ENCODE data around the gene DOCK1. TPM values are rescaled to one million over a fixed set of nuclear protein-coding genes. Genes with fewer than 3 reads are reported as not detected.

Gene DOCK1
- total RNA-seq, 1 donor from 2014 or later = 52.7 TPM

DNA sequence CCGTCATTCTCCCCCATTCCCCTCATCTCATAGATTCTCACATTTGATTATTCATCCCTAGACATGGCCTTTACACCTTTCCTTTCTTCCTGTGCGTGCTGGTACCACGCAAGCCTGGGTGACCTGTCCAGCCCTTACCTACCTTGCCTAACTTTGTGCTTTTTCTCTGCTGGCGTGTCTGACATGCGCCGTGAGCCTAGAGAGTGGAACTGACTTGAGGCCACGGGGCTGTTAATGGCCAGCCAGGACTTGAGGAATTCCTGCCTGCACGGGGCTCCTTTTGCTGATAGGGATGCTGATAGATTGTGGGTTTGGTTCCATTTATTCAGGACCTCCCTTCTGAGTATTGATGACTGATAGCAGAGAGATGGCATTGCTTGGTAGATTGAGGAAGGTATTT lies 134.2 kb downstream of the DOCK1 start:
- peaks cover 5 to 31% (median 6%) of the 10 kb centered on the region in 3 donors for H3K36me3 ChIP-seq (ENCODE audit: control insufficient read depth in 3 of 3, insufficient read depth in 3 of 3, low read length in 3 of 3)
- no peak overlapping the region for H3K9ac ChIP-seq (ENCODE audit: low read depth in 1 of 3, low read length in 3 of 3)

DNA sequence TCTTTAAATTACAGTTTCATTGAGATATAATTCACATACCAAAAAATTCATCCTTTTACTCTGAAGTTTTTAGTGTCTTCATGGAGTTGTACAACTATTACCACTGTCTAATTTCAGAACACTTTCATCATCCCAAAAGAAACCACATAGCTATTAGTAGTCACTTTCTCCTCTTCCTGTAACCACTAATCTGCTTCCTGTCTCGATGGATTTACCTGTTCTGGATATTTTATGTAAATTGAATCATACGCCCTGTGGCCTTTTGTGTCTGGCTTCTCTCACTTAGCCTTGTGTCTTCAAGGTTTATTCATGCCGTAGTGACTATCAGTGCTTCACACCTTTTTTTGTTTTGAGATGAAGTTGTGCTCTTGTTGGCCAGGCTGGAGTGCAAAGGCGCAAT lies 135.5 kb downstream of the DOCK1 start:
- Histone ChIP-seq H3K4me1 (ENCODE audit: control insufficient read depth in 3 of 3, insufficient read depth in 3 of 3, low read length in 3 of 3) (no peaks in the 10 kb centered on the region), H3K9me3 (ENCODE audit: control insufficient read depth in 3 of 3, low read length in 3 of 3) (no peaks in the 10 kb centered on the region), H3K9ac (ENCODE audit: low read depth in 1 of 3, low read length in 3 of 3) (no peak overlapping the region), H3K27me3 (ENCODE audit: control insufficient read depth in 3 of 3, insufficient read depth in 3 of 3, low read length in 3 of 3) (no peaks in the 10 kb centered on the region), H3K27ac (ENCODE audit: low read depth, low read length) (no peak overlapping the region), H3K36me3 (ENCODE audit: control insufficient read depth in 3 of 3, insufficient read depth in 3 of 3, low read length in 3 of 3) (peaks cover 2 to 33% (median 4%) of the 10 kb centered on the region in 3 donors), H3K4me3 (ENCODE audit: low read length in 3 of 3) (no peak overlapping the region)

More for the DNA sequence above, 134.2 kb downstream of the DOCK1 start:
- Histone ChIP-seq H3K27me3 (ENCODE audit: control insufficient read depth in 3 of 3, insufficient read depth in 3 of 3, low read length in 3 of 3) (no peaks in the 10 kb centered on the region), H3K4me3 (ENCODE audit: low read length in 3 of 3) (no peak overlapping the region), H3K4me1 (ENCODE audit: control insufficient read depth in 3 of 3, insufficient read depth in 3 of 3, low read length in 3 of 3) (no peaks in the 10 kb centered on the region), H3K27ac (ENCODE audit: low read depth, low read length) (no peak overlapping the region), H3K9me3 (ENCODE audit: control insufficient read depth in 3 of 3, low read length in 3 of 3) (no peaks in the 10 kb centered on the region)

DNA sequence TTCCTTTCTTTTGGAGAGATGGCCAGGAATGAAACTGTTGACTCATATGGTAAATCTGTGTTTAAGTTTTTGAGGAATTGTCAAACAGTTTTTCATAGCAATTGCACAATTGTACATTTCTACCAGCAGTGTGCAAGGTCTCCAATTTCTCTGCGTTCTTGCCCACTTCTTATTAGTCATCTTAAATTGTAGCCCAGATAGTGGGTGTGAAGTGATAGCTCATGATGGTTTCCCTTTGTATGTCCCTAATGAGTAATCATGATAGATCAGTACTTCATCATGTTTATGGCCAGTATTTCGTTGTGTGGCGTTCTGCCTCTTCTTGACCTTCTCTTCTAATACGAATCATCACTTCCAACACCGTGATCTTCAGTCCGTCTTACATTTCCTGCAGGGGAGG lies 136.3 kb downstream of the DOCK1 start:
- no peaks in the 10 kb centered on the region for H3K9me3 ChIP-seq (ENCODE audit: control insufficient read depth in 3 of 3, low read length in 3 of 3)
- H3K36me3 ChIP-seq (ENCODE audit: control insufficient read depth in 3 of 3, insufficient read depth in 3 of 3, low read length in 3 of 3) = peaks cover 2 to 33% (median 4%) of the 10 kb centered on the region in 3 donors
- H3K4me1 ChIP-seq (ENCODE audit: control insufficient read depth in 3 of 3, insufficient read depth in 3 of 3, low read length in 3 of 3) = no peaks in the 10 kb centered on the region
- H3K27ac ChIP-seq (ENCODE audit: low read depth, low read length) = no peak overlapping the region
- no peak overlapping the region for H3K4me3 ChIP-seq (ENCODE audit: low read length in 3 of 3)
- H3K27me3 ChIP-seq (ENCODE audit: control insufficient read depth in 3 of 3, insufficient read depth in 3 of 3, low read length in 3 of 3) = no peaks in the 10 kb centered on the region
- H3K9ac ChIP-seq (ENCODE audit: low read depth in 1 of 3, low read length in 3 of 3) = no peak overlapping the region

GRCh38 chr10:127043301-127043700 lies 138.1 kb downstream of the DOCK1 start:
- Histone ChIP-seq H3K27me3 (ENCODE audit: control insufficient read depth in 3 of 3, insufficient read depth in 3 of 3, low read length in 3 of 3) (no peaks in the 10 kb centered on the region), H3K9me3 (ENCODE audit: control insufficient read depth in 3 of 3, low read length in 3 of 3) (no peaks in the 10 kb centered on the region), H3K36me3 (ENCODE audit: control insufficient read depth in 3 of 3, insufficient read depth in 3 of 3, low read length in 3 of 3) (peaks cover 2 to 31% (median 4%) of the 10 kb centered on the region in 3 donors), H3K4me3 (ENCODE audit: low read length in 3 of 3) (no peak overlapping the region), H3K9ac (ENCODE audit: low read depth in 1 of 3, low read length in 3 of 3) (no peak overlapping the region), H3K4me1 (ENCODE audit: control insufficient read depth in 3 of 3, insufficient read depth in 3 of 3, low read length in 3 of 3) (no peaks in the 10 kb centered on the region), H3K27ac (ENCODE audit: low read depth, low read length) (no peak overlapping the region)

GRCh38 chr10:127044186-127044585 lies 139.0 kb downstream of the DOCK1 start:
- Histone ChIP-seq H3K4me3 (ENCODE audit: low read length in 3 of 3) (no peak overlapping the region), H3K36me3 (ENCODE audit: control insufficient read depth in 3 of 3, insufficient read depth in 3 of 3, low read length in 3 of 3) (peaks cover 2 to 30% (median 4%) of the 10 kb centered on the region in 3 donors), H3K27me3 (ENCODE audit: control insufficient read depth in 3 of 3, insufficient read depth in 3 of 3, low read length in 3 of 3) (no peaks in the 10 kb centered on the region), H3K9ac (ENCODE audit: low read depth in 1 of 3, low read length in 3 of 3) (no peak overlapping the region), H3K27ac (ENCODE audit: low read depth, low read length) (no peak overlapping the region), H3K4me1 (ENCODE audit: control insufficient read depth in 3 of 3, insufficient read depth in 3 of 3, low read length in 3 of 3) (no peaks in the 10 kb centered on the region), H3K9me3 (ENCODE audit: control insufficient read depth in 3 of 3, low read length in 3 of 3) (no peaks in the 10 kb centered on the region)

- Histone ChIP-seq H3K27me3 (ENCODE audit: control insufficient read depth in 3 of 3, insufficient read depth in 3 of 3, low read length in 3 of 3) (no peaks in the 10 kb centered on the region), H3K27ac (ENCODE audit: low read depth, low read length) (no peak overlapping the region), H3K4me1 (ENCODE audit: control insufficient read depth in 3 of 3, insufficient read depth in 3 of 3, low read length in 3 of 3) (no peaks in the 10 kb centered on the region), H3K9me3 (ENCODE audit: control insufficient read depth in 3 of 3, low read length in 3 of 3) (no peaks in the 10 kb centered on the region), H3K9ac (ENCODE audit: low read depth in 1 of 3, low read length in 3 of 3) (no peak overlapping the region), H3K4me3 (ENCODE audit: low read length in 3 of 3) (no peak overlapping the region), H3K36me3 (ENCODE audit: control insufficient read depth in 3 of 3, insufficient read depth in 3 of 3, low read length in 3 of 3) (peaks cover 0 to 16% (median 4%) of the 10 kb centered on the region in 3 donors)
Measured at GRCh38 chr10:127046975-127047877, 142.0 kb downstream of the DOCK1 start.

DNA sequence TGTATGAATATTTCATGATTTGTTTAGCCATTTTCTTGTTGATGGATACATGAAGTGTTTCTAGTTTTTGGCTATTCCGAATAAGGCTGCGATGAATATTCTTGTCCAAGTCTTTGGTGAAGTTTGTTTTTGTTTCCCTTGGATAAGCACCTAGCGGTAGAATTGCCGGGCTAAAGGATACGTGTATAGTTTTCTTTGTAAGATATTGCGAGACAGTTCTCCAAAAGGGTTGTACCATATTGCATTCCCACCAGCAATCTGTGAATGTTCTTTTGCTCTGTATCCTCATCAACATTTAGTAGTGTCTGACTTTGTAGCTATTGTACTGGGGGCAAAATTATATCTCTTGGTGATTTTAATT lies 142.6 kb downstream of the DOCK1 start:
- H3K9ac ChIP-seq (ENCODE audit: low read depth in 1 of 3, low read length in 3 of 3) = no peak overlapping the region
- no peak overlapping the region for H3K4me3 ChIP-seq (ENCODE audit: low read length in 3 of 3)

DNA sequence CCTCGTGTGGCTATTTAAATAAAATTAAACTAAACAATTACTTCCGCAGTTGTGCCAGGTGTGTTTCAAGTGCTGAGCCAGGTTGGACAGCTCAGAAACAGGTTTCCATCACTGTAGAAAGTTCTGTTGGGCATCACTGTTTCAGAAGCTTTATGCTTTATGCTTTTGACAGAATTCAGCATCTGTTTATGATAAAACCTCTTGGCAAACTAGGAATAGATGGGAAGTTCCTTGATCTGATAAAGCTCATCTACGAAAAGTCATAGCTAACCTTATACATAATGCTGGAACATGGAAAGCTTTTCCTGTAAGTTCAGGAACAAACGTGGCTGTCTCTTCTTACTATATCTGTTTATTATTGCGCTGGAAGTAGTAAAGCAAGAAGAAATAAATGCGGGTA lies 143.4 kb downstream of the DOCK1 start:
- Histone ChIP-seq H3K4me3 (ENCODE audit: low read length in 3 of 3) (no peak overlapping the region), H3K27ac (ENCODE audit: low read depth, low read length) (no peak overlapping the region), H3K27me3 (ENCODE audit: control insufficient read depth in 3 of 3, insufficient read depth in 3 of 3, low read length in 3 of 3) (no peaks in the 10 kb centered on the region), H3K4me1 (ENCODE audit: control insufficient read depth in 3 of 3, insufficient read depth in 3 of 3, low read length in 3 of 3) (no peaks in the 10 kb centered on the region), H3K9me3 (ENCODE audit: control insufficient read depth in 3 of 3, low read length in 3 of 3) (no peaks in the 10 kb centered on the region), H3K36me3 (ENCODE audit: control insufficient read depth in 3 of 3, insufficient read depth in 3 of 3, low read length in 3 of 3) (peaks cover 0 to 22% (median 8%) of the 10 kb centered on the region in 3 donors), H3K9ac (ENCODE audit: low read depth in 1 of 3, low read length in 3 of 3) (no peak overlapping the region)

More for the DNA sequence above, 142.6 kb downstream of the DOCK1 start:
- H3K27ac ChIP-seq (ENCODE audit: low read depth, low read length) = no peak overlapping the region
- no peaks in the 10 kb centered on the region for H3K9me3 ChIP-seq (ENCODE audit: control insufficient read depth in 3 of 3, low read length in 3 of 3)
- H3K27me3 ChIP-seq (ENCODE audit: control insufficient read depth in 3 of 3, insufficient read depth in 3 of 3, low read length in 3 of 3) = no peaks in the 10 kb centered on the region
- H3K4me1 ChIP-seq (ENCODE audit: control insufficient read depth in 3 of 3, insufficient read depth in 3 of 3, low read length in 3 of 3) = no peaks in the 10 kb centered on the region
- peaks cover 0 to 19% (median 7%) of the 10 kb centered on the region in 3 donors for H3K36me3 ChIP-seq (ENCODE audit: control insufficient read depth in 3 of 3, insufficient read depth in 3 of 3, low read length in 3 of 3)

DNA sequence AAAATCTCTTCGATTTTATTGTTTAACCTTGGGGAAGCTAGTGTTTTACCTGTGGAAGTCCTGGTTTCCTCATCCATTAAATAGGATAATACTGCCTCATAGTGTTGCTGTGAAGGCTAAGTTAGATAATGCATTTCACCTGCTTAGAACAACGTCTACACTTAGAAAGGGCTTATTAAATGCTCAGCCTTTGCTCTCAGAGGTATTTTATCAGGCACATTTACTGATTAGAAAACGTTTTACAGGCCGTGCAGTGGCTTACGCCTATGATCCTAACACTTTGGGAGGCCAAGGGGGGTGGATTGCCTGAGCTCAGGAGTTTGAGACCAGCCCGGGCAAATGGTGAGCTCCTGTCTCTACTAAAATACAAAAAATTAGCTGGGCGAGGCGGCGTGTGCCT lies 146.8 kb downstream of the DOCK1 start:
- peaks cover 0 to 32% (median 5%) of the 10 kb centered on the region in 3 donors for H3K36me3 ChIP-seq (ENCODE audit: control insufficient read depth in 3 of 3, insufficient read depth in 3 of 3, low read length in 3 of 3)

DNA sequence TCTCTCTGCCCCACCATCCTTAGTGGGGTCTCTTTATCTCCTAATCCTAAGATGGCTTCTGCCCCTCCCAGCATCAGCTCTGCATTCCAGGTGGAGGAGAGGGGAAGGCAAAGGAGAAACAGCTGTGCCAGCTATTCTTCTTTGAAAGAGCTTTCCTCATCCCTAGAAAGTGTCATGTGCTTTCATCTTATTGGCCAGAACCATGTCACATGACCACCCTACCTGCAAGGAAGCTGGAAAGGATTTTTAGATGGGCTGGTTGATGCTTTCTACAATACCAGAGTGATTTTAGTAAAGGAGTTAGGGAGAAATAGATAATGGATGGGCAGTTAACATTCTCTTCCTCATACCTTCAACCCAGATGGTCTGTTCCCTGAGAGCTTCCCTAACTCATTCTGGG lies 150.0 kb downstream of the DOCK1 start:
- Histone ChIP-seq H3K9ac (ENCODE audit: low read depth in 1 of 3, low read length in 3 of 3) (no peak overlapping the region), H3K9me3 (ENCODE audit: control insufficient read depth in 3 of 3, low read length in 3 of 3) (peaks cover 0 to 5% (median 0%) of the 10 kb centered on the region in 3 donors), H3K4me3 (ENCODE audit: low read length in 3 of 3) (no peak overlapping the region), H3K27ac (ENCODE audit: low read depth, low read length) (no peak overlapping the region), H3K27me3 (ENCODE audit: control insufficient read depth in 3 of 3, insufficient read depth in 3 of 3, low read length in 3 of 3) (no peaks in the 10 kb centered on the region), H3K4me1 (ENCODE audit: control insufficient read depth in 3 of 3, insufficient read depth in 3 of 3, low read length in 3 of 3) (no peaks in the 10 kb centered on the region), H3K36me3 (ENCODE audit: control insufficient read depth in 3 of 3, insufficient read depth in 3 of 3, low read length in 3 of 3) (peaks cover 0 to 35% (median 5%) of the 10 kb centered on the region in 3 donors)

More for the DNA sequence above, 146.8 kb downstream of the DOCK1 start:
- H3K9me3 ChIP-seq (ENCODE audit: control insufficient read depth in 3 of 3, low read length in 3 of 3) = no peaks in the 10 kb centered on the region
- no peak overlapping the region for H3K4me3 ChIP-seq (ENCODE audit: low read length in 3 of 3)
- H3K27me3 ChIP-seq (ENCODE audit: control insufficient read depth in 3 of 3, insufficient read depth in 3 of 3, low read length in 3 of 3) = no peaks in the 10 kb centered on the region
- H3K9ac ChIP-seq (ENCODE audit: low read depth in 1 of 3, low read length in 3 of 3) = no peak overlapping the region
- no peak overlapping the region for H3K27ac ChIP-seq (ENCODE audit: low read depth, low read length)
- no peaks in the 10 kb centered on the region for H3K4me1 ChIP-seq (ENCODE audit: control insufficient read depth in 3 of 3, insufficient read depth in 3 of 3, low read length in 3 of 3)
